BJ (cell line): ENCODE data around the gene INSRR. TPM values are rescaled to one million over a fixed set of nuclear protein-coding genes. Genes with fewer than 3 reads are reported as not detected.

ENCODE experiments used
- CTCF ChIA-PET: fragments of 350-600 bp; formaldehyde crosslinking; extraction: SDS; loops from one replicate; lab custom pipeline; 2021; ENCODE audit warnings: antibody characterized with exemption, inconsistent platforms; lab: Yijun Ruan, JAX
- POLR2A ChIA-PET: fragments of 300-600 bp; sonication (Branson Sonifier 250); formaldehyde crosslinking; extraction: SDS; loops from one replicate; lab custom pipeline; 2021; ENCODE audit warnings: antibody characterized with exemption; lab: Charles Lee
- DNase-seq: peaks from one replicate; pipeline ENCODE4 v3.0.0-alpha.2; 2011; ENCODE audit warnings: low read depth
- H3K27me3 ChIP-seq: 2 replicates; pipeline ENCODE4 v1.6.0; 2011; ENCODE audit warnings: low read length; ENCODE audit not compliant: control insufficient read depth, insufficient read depth
- H3K36me3 ChIP-seq: 2 replicates; pipeline ENCODE4 v1.5.1; 2011; ENCODE audit warnings: low read length; ENCODE audit not compliant: control insufficient read depth, insufficient read depth
- H3K4me3 ChIP-seq: 2 replicates; pipeline ENCODE4 v1.5.1; 2011; ENCODE audit warnings: low read depth, mild to moderate bottlenecking, control low read depth, low read length
- polyA plus RNA-seq: library from polyadenylated mRNA; depleted of rRNA; stranded (reverse); fragments of >200 nt; gene quantifications from 2 replicates; pipeline ENCODE4 v1.2.3, GENCODE V29; 2011
- TF ChIP-seq, protein P1 (sequence below): IDR thresholded peaks from 2 replicates; pipeline ENCODE4 v1.5.1; 2011; ENCODE audit warnings: low read depth, mild to moderate bottlenecking, control low read depth, inconsistent platforms, low read length, moderate library complexity; ENCODE audit not compliant: insufficient read depth

The INSRR gene
- polyA plus RNA-seq, 1 experiment: not detected

DNA sequence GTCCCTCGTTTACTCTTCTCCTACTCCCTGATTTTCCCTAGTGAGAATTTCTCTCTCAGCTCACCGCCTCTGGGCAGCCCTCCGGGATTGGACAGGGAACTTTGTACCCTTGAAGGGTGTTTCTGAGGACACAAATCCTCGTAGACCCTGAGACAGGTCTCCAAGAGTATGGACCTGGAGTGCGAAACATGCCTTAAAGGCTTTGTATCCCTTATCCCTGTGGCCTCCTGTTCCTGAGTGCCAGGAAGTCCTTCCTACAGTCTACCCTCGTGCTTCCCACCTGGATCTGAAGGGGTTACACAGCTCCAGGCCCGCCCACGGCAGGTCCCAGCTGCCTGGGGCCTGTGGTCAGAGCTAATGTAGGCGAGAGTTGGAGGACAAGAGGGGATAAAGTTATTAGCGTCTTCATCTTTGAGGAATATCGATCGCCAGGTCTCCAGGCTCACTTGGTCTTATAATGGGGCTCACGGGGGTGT, 27.0 kb upstream of the INSRR start:
- Histone ChIP-seq H3K36me3 (no peaks in the 10 kb centered on the region), H3K27me3 (peaks cover 31% of the 10 kb centered on the region), H3K4me3 (no peak overlapping the region)
- TF ChIP-seq, protein P1, sequence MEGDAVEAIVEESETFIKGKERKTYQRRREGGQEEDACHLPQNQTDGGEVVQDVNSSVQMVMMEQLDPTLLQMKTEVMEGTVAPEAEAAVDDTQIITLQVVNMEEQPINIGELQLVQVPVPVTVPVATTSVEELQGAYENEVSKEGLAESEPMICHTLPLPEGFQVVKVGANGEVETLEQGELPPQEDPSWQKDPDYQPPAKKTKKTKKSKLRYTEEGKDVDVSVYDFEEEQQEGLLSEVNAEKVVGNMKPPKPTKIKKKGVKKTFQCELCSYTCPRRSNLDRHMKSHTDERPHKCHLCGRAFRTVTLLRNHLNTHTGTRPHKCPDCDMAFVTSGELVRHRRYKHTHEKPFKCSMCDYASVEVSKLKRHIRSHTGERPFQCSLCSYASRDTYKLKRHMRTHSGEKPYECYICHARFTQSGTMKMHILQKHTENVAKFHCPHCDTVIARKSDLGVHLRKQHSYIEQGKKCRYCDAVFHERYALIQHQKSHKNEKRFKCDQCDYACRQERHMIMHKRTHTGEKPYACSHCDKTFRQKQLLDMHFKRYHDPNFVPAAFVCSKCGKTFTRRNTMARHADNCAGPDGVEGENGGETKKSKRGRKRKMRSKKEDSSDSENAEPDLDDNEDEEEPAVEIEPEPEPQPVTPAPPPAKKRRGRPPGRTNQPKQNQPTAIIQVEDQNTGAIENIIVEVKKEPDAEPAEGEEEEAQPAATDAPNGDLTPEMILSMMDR: no peak
- ChIA-PET POLR2A (no interaction called here), CTCF (interaction anchor here (1.2 to 10.8 kb wide), 8 partner anchors 26 to 208 kb away, joined by 3 to 160 read pairs (median 18); partner anchors contain the start of genes ISG20L2, LRRC71, METTL25B and NES)
- DNase-seq: no peak

DNA sequence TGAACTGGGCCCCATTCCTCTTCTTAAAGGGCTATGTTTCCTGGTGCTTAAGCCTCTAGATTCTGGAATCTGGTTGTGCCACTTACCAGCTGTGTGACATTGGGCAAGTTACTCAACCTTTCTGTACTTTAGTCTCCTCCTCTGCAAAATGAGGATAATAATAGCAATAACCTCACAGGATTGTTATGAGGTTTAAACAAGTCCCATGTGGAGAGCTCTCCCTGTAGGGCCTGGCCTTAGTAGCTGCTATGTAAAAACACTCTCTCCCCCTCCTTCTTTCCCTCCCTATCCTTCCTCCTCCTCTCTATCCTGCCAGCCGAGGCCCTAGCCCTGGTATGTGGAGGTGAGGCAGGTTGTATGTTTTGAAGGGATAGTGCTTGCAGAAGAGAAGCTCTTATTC, 26.4 kb upstream of the INSRR start:
- ChIA-PET POLR2A (no interaction called here), CTCF (interaction anchor here (0.7 to 10.8 kb wide), 9 partner anchors 25 to 261 kb away, joined by 3 to 160 read pairs (median 14); partner anchors contain the start of genes ISG20L2, LRRC71, METTL25B and NES)
- no peak overlapping the region for H3K4me3 ChIP-seq
- DNase-seq: no peak
- no peaks in the 10 kb centered on the region for H3K36me3 ChIP-seq
- peaks cover 34% of the 10 kb centered on the region for H3K27me3 ChIP-seq
- TF ChIP-seq, protein P1: 0 out of 2 replicates have a peak, but pooled peaks have one; percentile 5

DNA sequence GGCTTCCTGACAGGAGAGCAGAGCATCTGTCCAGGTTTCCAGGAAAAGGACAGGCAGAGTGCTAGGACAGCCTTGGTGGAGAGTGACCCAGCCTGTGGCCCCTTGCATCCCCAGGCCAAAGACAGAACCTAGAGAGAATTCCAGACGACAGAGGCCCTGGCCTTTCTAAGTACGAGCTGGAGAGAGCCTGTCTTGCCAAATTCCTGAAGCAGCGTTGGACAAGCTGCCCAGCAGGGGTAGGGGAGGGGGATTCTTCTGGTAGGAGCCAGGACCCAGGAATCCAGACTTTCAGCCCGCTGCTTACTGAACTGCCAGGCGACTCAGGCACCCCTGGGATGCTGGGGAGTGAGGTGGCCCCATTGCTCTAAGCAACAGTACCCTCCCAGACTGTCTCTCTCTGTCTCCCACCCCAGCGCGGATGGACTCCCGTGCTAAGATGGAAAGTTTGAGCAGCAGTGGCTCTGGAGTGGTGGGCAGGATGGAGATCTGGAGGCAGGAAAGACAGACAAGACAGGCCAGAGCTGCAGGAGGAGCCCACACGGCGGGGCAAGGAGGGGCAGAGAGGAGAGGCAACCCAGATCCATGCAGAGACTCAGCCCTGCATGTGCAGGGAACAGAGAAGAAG, 25.8 kb upstream of the INSRR start:
- Histone ChIP-seq H3K4me3 (no peak overlapping the region), H3K36me3 (no peaks in the 10 kb centered on the region), H3K27me3 (peaks cover 34% of the 10 kb centered on the region)
- DNase-seq: no peak
- POLR2A ChIA-PET: no interaction called here
- TF ChIP-seq, protein P1: no peak
- CTCF ChIA-PET: interaction anchor here (0.6 to 10.8 kb wide), 12 partner anchors 8 to 260 kb away, joined by 3 to 160 read pairs (median 5); partner anchors contain the start of genes ISG20L2, METTL25B, NES and NTRK1

DNA sequence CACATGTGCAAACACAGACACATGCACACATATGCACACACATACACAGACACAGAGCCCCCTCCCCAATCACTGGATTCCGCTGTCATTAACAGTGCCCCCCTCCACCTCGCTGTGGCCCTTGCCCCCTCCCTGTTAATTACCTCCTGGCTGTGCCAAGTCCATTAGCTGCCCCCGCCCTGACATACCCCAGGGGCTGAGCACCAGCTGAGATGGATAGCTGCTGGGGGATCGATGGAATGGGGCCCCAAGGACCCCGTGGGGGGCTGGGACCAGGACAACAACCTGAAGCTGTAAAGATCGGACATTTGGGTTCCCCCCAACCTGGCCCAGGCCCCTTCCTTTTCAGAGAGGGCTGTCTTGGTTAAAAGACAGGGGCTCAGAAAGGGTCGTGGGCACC, 25.0 kb upstream of the INSRR start:
- DNase-seq: no peak
- POLR2A ChIA-PET: no interaction called here
- Histone ChIP-seq H3K4me3 (no peak overlapping the region), H3K27me3 (peaks cover 38% of the 10 kb centered on the region), H3K36me3 (no peaks in the 10 kb centered on the region)
- CTCF ChIA-PET: interaction anchor here (0.6 to 10.8 kb wide), 11 partner anchors 9 to 226 kb away, joined by 3 to 160 read pairs (median 5); partner anchors contain the start of genes ISG20L2, METTL25B and NTRK1
- TF ChIP-seq, protein P1: no peak

DNA sequence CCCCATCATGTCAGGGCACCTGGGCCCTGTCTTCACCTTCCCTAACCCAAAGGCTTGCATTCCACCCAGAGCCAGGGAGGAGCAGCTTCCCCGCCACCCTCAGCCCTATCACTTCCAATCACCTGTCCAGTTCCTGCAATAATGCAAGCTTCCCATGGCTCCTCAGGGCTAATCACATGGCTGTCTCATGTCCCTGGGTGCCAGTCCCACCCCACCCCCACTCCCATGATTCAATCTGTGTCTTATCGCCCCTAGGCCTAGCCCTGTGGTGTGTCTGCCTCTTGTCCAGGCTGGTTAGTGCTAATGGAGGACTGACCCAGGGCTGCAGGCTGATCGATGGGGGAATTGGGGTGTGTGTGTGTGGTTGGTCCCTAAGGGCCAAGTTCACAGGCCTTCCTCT, 23.6 kb upstream of the INSRR start:
- DNase-seq: no peak
- TF ChIP-seq, protein P1: no peak
- ChIA-PET POLR2A (no interaction called here), CTCF (interaction anchor here (1.3 to 3.1 kb wide), 2 partner anchors 11 to 39 kb away, joined by 4 to 12 read pairs; no protein-coding TSS in a partner anchor)
- Histone ChIP-seq H3K4me3 (no peak overlapping the region), H3K36me3 (no peaks in the 10 kb centered on the region), H3K27me3 (peaks cover 43% of the 10 kb centered on the region)
